Measurements from ENCODE around the gene IL1R2. TPM values are rescaled to one million over a fixed set of nuclear protein-coding genes. Genes with fewer than 3 reads are reported as not detected.

Gene IL1R2
- total RNA-seq, 6 experiments from 2014 or later: 5.5 to 22.8 (median 12.3) TPM

- TF ChIP-seq POLR2A (IDR thresholded peaks at IDR 0.05) (no peak), CTCF (IDR thresholded peaks at IDR 0.05) (no peak)
- no peaks in the 10 kb centered on the region for H3K9me3 ChIP-seq
- DNase-seq: no peak
- H3K4me3 ChIP-seq: no peak overlapping the region
- no peak for ATAC-seq
- intact Hi-C loops (cut with DNase I): no loop called here
- WGBS (ENCODE audit: insufficient coverage, low coverage, low lambda C conversion rate, missing lambda C conversion rate): 66% methylated on average over 6 of the region's 6 CpGs
- H3K4me1 ChIP-seq: peaks cover 0 to 5% (median 2%) of the 10 kb centered on the region in 4 donors
- H3K36me3 ChIP-seq: no peaks in the 10 kb centered on the region
- H3K27me3 ChIP-seq: no peaks in the 10 kb centered on the region
- H3K27ac ChIP-seq: no peak overlapping the region
Measured at GRCh38 chr2:101993772-101994171, 2.0 kb downstream of the IL1R2 start.

- H3K4me3 ChIP-seq: no peak overlapping the region
- H3K4me1 ChIP-seq: peaks cover 0 to 14% (median 5%) of the 10 kb centered on the region in 4 donors
- no peaks in the 10 kb centered on the region for H3K36me3 ChIP-seq
- no peak for TF ChIP-seq CTCF (IDR thresholded peaks at IDR 0.05)
- TF ChIP-seq POLR2A (IDR thresholded peaks at IDR 0.05): no peak
- DNase-seq (no peak), ATAC-seq (no peak)
- no peak overlapping the region for H3K27ac ChIP-seq
- 83% methylated on average over 1 of the region's 1 CpG for WGBS (ENCODE audit: insufficient coverage, low coverage, low lambda C conversion rate, missing lambda C conversion rate)
- intact Hi-C loops (cut with DNase I): no loop called here
- no peaks in the 10 kb centered on the region for H3K9me3 ChIP-seq
- no peaks in the 10 kb centered on the region for H3K27me3 ChIP-seq
Measured at GRCh38 chr2:101995019-101995418, 3.3 kb downstream of the IL1R2 start.

GRCh38 chr2:101995804-101996203 lies 4.0 kb downstream of the IL1R2 start:
- WGBS (ENCODE audit: insufficient coverage, low coverage, low lambda C conversion rate, missing lambda C conversion rate): 100% methylated on average over 1 of the region's 9 CpGs
- TF ChIP-seq CTCF (IDR thresholded peaks at IDR 0.05) (no peak), POLR2A (IDR thresholded peaks at IDR 0.05) (no peak)
- ATAC-seq (no peak), DNase-seq (no peak)
- peaks cover 0 to 17% (median 6%) of the 10 kb centered on the region in 4 donors for H3K4me1 ChIP-seq
- H3K36me3 ChIP-seq: no peaks in the 10 kb centered on the region
- no peak overlapping the region for H3K27ac ChIP-seq
- H3K27me3 ChIP-seq: no peaks in the 10 kb centered on the region
- no peak overlapping the region for H3K4me3 ChIP-seq
- intact Hi-C loops (cut with DNase I): no loop called here
- H3K9me3 ChIP-seq: no peaks in the 10 kb centered on the region

GRCh38 chr2:101998556-101998895 lies 6.8 kb downstream of the IL1R2 start:
- H3K4me3 ChIP-seq: no peak overlapping the region
- no peak for TF ChIP-seq CTCF (IDR thresholded peaks at IDR 0.05)
- no peak for TF ChIP-seq POLR2A (IDR thresholded peaks at IDR 0.05)
- ATAC-seq: no peak
- intact Hi-C loops (cut with DNase I): no loop called here
- no peaks in the 10 kb centered on the region for H3K9me3 ChIP-seq
- 83% methylated on average over 1 of the region's 2 CpGs for WGBS (ENCODE audit: insufficient coverage, low coverage, low lambda C conversion rate, missing lambda C conversion rate)
- DNase-seq: no peak
- H3K36me3 ChIP-seq: no peaks in the 10 kb centered on the region
- H3K4me1 ChIP-seq: peaks cover 0 to 17% (median 6%) of the 10 kb centered on the region in 4 donors
- H3K27ac ChIP-seq: peak overlapping the region; percentile 77 to 95 (median 87)
- no peaks in the 10 kb centered on the region for H3K27me3 ChIP-seq

Measured in right lobe of liver (tissue), 6 donors.